ENCODE measurements around the gene IP6K2.

DNA sequence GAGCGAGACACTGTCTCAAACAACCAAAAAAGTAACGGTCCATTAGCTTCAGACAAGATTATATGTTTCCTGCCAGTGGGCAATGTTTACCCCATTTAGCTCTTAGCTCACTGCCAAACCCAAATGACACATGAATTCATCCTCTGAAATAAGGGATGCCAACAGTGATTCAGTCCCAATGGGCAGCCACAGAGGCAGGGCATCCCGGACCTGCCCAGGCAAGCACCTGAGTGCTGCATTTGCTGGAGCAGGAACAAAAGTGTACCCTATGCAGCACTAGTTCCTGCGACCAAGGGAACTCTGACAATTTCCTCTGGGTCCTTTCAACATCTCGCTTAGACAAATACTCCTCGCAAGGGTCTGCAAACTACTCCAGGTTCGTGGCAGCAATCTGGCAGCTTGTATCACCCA lies 8.0 kb downstream of the IP6K2 start:
- TF ChIP-seq EZH2phosphoT487 (IDR thresholded peaks at IDR 0.05; ENCODE audit: unreplicated experiment) (no peak), POLR2AphosphoS5 (IDR thresholded peaks at IDR 0.05; ENCODE audit: low read depth) (no peak), JUNB (IDR thresholded peaks at IDR 0.05; ENCODE audit: unreplicated experiment) (no peak), NANOG (IDR thresholded peaks at IDR 0.05; ENCODE audit: borderline replicate concordance) (no peak), CREB1 (CRISPR knock-in tag; IDR thresholded peaks at IDR 0.05; ENCODE audit: low read depth) (no peak), EZH2 (IDR thresholded peaks at IDR 0.05; ENCODE audit: low read depth, unreplicated experiment) (no peak)
- TF ChIP-seq, protein P1, sequence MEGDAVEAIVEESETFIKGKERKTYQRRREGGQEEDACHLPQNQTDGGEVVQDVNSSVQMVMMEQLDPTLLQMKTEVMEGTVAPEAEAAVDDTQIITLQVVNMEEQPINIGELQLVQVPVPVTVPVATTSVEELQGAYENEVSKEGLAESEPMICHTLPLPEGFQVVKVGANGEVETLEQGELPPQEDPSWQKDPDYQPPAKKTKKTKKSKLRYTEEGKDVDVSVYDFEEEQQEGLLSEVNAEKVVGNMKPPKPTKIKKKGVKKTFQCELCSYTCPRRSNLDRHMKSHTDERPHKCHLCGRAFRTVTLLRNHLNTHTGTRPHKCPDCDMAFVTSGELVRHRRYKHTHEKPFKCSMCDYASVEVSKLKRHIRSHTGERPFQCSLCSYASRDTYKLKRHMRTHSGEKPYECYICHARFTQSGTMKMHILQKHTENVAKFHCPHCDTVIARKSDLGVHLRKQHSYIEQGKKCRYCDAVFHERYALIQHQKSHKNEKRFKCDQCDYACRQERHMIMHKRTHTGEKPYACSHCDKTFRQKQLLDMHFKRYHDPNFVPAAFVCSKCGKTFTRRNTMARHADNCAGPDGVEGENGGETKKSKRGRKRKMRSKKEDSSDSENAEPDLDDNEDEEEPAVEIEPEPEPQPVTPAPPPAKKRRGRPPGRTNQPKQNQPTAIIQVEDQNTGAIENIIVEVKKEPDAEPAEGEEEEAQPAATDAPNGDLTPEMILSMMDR (conservative IDR thresholded peaks at IDR 0.05; ENCODE audit: low read depth in 2 of 2), result no peak
- TF ChIP-seq, protein P2, sequence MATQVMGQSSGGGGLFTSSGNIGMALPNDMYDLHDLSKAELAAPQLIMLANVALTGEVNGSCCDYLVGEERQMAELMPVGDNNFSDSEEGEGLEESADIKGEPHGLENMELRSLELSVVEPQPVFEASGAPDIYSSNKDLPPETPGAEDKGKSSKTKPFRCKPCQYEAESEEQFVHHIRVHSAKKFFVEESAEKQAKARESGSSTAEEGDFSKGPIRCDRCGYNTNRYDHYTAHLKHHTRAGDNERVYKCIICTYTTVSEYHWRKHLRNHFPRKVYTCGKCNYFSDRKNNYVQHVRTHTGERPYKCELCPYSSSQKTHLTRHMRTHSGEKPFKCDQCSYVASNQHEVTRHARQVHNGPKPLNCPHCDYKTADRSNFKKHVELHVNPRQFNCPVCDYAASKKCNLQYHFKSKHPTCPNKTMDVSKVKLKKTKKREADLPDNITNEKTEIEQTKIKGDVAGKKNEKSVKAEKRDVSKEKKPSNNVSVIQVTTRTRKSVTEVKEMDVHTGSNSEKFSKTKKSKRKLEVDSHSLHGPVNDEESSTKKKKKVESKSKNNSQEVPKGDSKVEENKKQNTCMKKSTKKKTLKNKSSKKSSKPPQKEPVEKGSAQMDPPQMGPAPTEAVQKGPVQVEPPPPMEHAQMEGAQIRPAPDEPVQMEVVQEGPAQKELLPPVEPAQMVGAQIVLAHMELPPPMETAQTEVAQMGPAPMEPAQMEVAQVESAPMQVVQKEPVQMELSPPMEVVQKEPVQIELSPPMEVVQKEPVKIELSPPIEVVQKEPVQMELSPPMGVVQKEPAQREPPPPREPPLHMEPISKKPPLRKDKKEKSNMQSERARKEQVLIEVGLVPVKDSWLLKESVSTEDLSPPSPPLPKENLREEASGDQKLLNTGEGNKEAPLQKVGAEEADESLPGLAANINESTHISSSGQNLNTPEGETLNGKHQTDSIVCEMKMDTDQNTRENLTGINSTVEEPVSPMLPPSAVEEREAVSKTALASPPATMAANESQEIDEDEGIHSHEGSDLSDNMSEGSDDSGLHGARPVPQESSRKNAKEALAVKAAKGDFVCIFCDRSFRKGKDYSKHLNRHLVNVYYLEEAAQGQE (IDR thresholded peaks at IDR 0.05; ENCODE audit: unreplicated experiment), result no peak

Measured in GM23338 (cell line).